Lower leg skin (tissue), 4 donors: ENCODE data around the gene GRM8. TPM values are rescaled to one million over a fixed set of nuclear protein-coding genes. Genes with fewer than 3 reads are reported as not detected.

Experiments
- DNase-seq, 2 donors: peaks; one replicate each; pipeline ENCODE4 v3.0.0-alpha.2; 2019; ENCODE audit warnings: low spot score in 2 of 2
- H3K4me3 ChIP-seq: fragments of 200-600 bp; sonication (generic); 2 replicates; pipeline ENCODE4 v1.5.1; 2017; ENCODE audit warnings: mild to moderate bottlenecking, low read depth; ENCODE audit not compliant: poor library complexity, severe bottlenecking
- POLR2A ChIP-seq, 2 donors: fragments of 450-650 bp; IDR thresholded peaks; one replicate each; pipeline ENCODE4 v1.6.1; 2016 to 2017; ENCODE audit warnings: antibody characterized with exemption in 2 of 2, mild to moderate bottlenecking in 1 of 2, moderate library complexity in 1 of 2
- WGBS, 2 donors: methylation state at CpG; one replicate each; pipeline ENCODE4 v1.1.5; 2018; 5-methylcytosine and 5-hydroxymethylcytosine counted together
- intact Hi-C: fragments of 100-400 bp; cut with DNase I; formaldehyde crosslinking; loops from one replicate; pipeline ENCODE4 v1.15.0; 2023; ENCODE audit warnings: low total_unique reads
- total RNA-seq, 4 donors: library from RNA; depleted of rRNA; stranded (reverse); fragments of >200 nt; gene quantifications; one replicate each; pipeline ENCODE4 v1.1.0, GENCODE V29; 2016
- TF ChIP-seq, protein P1 (sequence below), 3 donors: fragments of 450-650 bp; IDR thresholded peaks; one replicate each; pipeline ENCODE4 v1.5.1; 2016; ENCODE audit warnings: antibody characterized with exemption in 3 of 3, mild to moderate bottlenecking in 3 of 3, moderate library complexity in 2 of 3

The GRM8 gene
- total RNA-seq, 4 donors from 2014 or later, result 0.45 TPM; not detected in 3

DNA sequence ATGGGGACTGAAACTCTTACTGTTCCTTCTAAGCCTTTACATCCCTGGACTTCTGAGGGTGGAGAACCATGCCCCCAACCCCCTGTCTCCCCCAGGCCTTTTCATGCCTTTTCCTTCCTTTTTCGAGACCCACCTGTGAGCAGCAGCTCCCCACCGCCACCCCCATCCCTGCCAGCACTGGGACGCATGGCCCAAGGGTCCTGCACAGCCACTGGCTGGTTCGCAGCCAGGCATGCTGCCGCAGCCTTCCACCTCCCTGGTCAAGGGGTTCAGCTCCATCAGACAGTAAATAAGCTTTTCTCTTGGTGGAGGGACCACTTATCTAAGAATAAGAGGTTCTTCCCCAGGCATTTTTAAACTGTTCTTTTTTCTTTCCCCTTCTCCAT lies 584.4 kb downstream of the GRM8 start:
- 90 to 93% methylated on average over 5 of the region's 5 CpGs for WGBS, 2 donors
- TF ChIP-seq POLR2A (IDR thresholded peaks at IDR 0.05), result no peak
- TF ChIP-seq, protein P1, sequence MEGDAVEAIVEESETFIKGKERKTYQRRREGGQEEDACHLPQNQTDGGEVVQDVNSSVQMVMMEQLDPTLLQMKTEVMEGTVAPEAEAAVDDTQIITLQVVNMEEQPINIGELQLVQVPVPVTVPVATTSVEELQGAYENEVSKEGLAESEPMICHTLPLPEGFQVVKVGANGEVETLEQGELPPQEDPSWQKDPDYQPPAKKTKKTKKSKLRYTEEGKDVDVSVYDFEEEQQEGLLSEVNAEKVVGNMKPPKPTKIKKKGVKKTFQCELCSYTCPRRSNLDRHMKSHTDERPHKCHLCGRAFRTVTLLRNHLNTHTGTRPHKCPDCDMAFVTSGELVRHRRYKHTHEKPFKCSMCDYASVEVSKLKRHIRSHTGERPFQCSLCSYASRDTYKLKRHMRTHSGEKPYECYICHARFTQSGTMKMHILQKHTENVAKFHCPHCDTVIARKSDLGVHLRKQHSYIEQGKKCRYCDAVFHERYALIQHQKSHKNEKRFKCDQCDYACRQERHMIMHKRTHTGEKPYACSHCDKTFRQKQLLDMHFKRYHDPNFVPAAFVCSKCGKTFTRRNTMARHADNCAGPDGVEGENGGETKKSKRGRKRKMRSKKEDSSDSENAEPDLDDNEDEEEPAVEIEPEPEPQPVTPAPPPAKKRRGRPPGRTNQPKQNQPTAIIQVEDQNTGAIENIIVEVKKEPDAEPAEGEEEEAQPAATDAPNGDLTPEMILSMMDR (IDR thresholded peaks at IDR 0.05), result no peak
- DNase-seq, result no peak
- intact Hi-C loops, result no loop called here
- H3K4me3 ChIP-seq, result peak overlapping the region; percentile 12

DNA sequence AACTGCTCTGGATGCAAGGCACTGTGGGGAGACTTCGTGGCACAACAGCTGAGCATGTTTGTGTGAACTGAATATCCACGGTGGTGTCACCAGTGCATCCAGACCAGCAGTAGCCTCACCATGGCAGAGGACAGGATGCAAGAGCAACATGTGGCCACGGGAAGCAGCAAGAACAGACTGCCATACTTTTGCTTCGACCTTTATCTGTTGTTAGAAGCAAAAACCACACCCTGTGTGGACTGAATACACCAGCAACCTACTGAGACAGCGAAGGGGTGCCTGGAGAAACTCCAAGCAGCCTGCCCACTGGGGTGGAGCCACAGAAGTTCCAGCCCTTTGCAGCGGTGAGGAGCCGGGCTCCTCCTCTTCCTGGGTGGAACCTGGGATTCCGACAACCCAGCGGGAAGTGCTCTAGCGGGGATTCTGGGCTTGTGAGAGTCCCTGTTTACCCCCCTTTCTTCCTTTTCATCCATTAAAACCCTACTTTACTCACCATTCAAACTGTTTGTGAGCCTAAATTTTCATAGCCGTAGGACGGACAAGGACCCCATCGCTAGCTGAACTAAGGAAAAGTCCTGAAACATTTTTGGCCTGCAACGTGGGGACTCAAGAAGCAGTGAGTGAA lies 584.9 kb downstream of the GRM8 start:
- H3K4me3 ChIP-seq, result peak overlapping the region; percentile 12
- intact Hi-C loops, result no loop called here
- no peak for TF ChIP-seq POLR2A (IDR thresholded peaks at IDR 0.05)
- TF ChIP-seq, protein P1 (IDR thresholded peaks at IDR 0.05), result no peak
- 82 to 87% methylated on average over 14 of the region's 14 CpGs for WGBS, 2 donors
- no peak for DNase-seq

DNA sequence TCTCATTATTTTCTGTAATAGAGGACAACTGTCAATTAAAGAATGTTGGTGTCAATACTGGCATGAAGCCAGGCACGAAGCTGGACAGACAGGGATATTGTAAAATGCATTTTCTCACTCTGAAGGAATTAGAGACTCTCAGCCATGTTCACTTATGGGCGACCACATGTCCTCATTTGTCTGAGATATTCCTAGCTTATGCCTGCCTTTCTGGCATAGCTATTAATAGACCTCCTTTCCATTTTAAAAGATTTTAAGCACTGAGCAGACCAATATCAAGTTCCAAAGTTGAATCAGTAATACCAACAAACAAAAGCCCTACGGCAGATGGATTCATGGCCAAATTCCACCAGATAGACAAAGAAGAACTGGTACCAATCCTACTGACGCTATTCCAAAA lies 589.9 kb downstream of the GRM8 start:
- WGBS, 2 donors, result 63 to 72% methylated on average over 4 of the region's 4 CpGs
- H3K4me3 ChIP-seq, result no peak overlapping the region
- no peak for TF ChIP-seq POLR2A (IDR thresholded peaks at IDR 0.05)
- TF ChIP-seq, protein P1 (IDR thresholded peaks at IDR 0.05), result no peak
- intact Hi-C loops, result no loop called here
- no peak for DNase-seq

DNA sequence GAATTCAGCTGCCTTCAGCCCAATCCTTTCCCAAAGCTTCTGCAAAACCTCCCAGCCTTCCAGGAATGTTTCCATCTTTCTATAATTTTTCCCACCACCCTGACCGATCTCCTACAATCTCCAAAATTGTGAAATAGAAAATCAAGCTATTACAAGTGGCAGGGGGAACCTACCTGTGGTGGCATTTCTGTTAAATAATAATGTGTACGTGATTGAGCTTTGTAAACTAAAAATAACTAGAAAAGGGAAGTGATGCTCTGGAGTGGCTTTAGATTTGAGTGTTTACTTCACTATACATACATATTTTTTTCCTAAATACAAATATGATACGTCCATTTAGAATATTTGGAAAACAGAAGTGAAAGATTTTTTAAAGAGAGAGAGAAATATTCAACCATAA lies 593.6 kb downstream of the GRM8 start:
- DNase-seq, result no peak
- H3K4me3 ChIP-seq, result no peak overlapping the region
- 66 to 75% methylated on average over 3 of the region's 3 CpGs for WGBS, 2 donors
- intact Hi-C loops, result no loop called here
- TF ChIP-seq, protein P1 (IDR thresholded peaks at IDR 0.05), result no peak
- no peak for TF ChIP-seq POLR2A (IDR thresholded peaks at IDR 0.05)

DNA sequence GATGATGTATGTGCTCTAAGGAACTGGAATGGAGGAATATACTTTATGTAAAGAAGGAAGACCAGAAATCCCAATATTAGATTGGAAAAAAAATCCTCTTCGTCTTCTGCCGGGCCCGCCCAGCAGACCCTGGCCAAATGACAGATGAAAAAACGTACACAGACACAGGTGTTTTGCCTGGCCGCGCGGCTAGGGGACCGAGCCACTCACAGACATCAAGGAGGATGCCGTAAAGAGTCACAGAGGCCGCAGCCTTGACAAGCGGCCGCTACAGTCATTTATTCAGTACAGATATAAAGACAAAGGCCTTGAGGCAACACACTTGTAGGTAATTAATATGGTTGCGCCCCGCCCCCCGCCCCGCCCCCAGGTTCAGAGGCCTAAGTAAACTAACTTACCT lies 594.1 kb downstream of the GRM8 start:
- 67 to 74% methylated on average over 16 of the region's 16 CpGs for WGBS, 2 donors
- no peak for TF ChIP-seq POLR2A (IDR thresholded peaks at IDR 0.05)
- TF ChIP-seq, protein P1 (IDR thresholded peaks at IDR 0.05), result no peak
- DNase-seq, result no peak
- intact Hi-C loops, result no loop called here
- no peak overlapping the region for H3K4me3 ChIP-seq
